Kidney (tissue), 14 donors: ENCODE results near the gene RAI1. TPM values are rescaled to one million over a fixed set of nuclear protein-coding genes. Genes with fewer than 3 reads are reported as not detected.

Experiments
- DNase-seq, 5 donors: peaks; one replicate each; pipeline ENCODE4 v3.0.0-alpha.2; 2013 to 2020
- FAIRE-seq: peaks from 2 replicates; lab custom pipeline; 2012; peaks lifted over from hg19 to GRCh38; lab: Jason Lieb, UNC
- H3K27ac ChIP-seq, 2 donors: one replicate each; pipeline ENCODE4 v1.7.0; 2013; ENCODE audit warnings: low read depth in 2 of 2, low read length in 2 of 2, inconsistent platforms in 1 of 2
- H3K27me3 ChIP-seq: one replicate; pipeline ENCODE4 v1.7.1; 2013; ENCODE audit warnings: low read length, inconsistent platforms; ENCODE audit not compliant: control insufficient read depth, insufficient read depth
- H3K36me3 ChIP-seq, 3 donors: one replicate each; pipeline versions ENCODE4 v1.7.0 to v1.7.1; 2013; ENCODE audit warnings: low read length in 3 of 3, control low read depth in 1 of 3, inconsistent platforms in 1 of 3; ENCODE audit not compliant: insufficient read depth in 3 of 3, control insufficient read depth in 2 of 3
- H3K4me1 ChIP-seq, 3 donors: one replicate each; pipeline versions ENCODE4 v1.7.0 to v1.7.1; 2013; ENCODE audit warnings: low read length in 3 of 3, inconsistent platforms in 1 of 3, low read depth in 1 of 3; ENCODE audit not compliant: control insufficient read depth in 2 of 3, insufficient read depth in 2 of 3
- H3K4me3 ChIP-seq, 3 donors: one replicate each; pipeline versions ENCODE4 v1.7.0 to v1.8.1; 2013; ENCODE audit warnings: low read length in 3 of 3, control low read depth in 1 of 3, inconsistent platforms in 1 of 3
- H3K9ac ChIP-seq, 3 donors: one replicate each; pipeline versions ENCODE4 v1.7.0 to v1.7.1; 2013; ENCODE audit warnings: low read length in 3 of 3, control low read depth in 1 of 3, inconsistent platforms in 1 of 3
- H3K9me3 ChIP-seq, 3 donors: one replicate each; pipeline versions ENCODE4 v1.7.0 to v1.7.1; 2013; ENCODE audit warnings: low read length in 3 of 3, control low read depth in 1 of 3, inconsistent platforms in 1 of 3; ENCODE audit not compliant: control insufficient read depth in 2 of 3, insufficient read depth in 1 of 3
- intact Hi-C: fragments of 100-400 bp; cut with DNase I; formaldehyde crosslinking; loops from one replicate; pipeline ENCODE4 v1.11.1; 2022
- polyA plus RNA-seq: library from polyadenylated mRNA; stranded (reverse); fragments of 350-450 nt; fragmentation: Illumina TruSeq; extraction: RNeasy Lipid Tissue Mini Kit (QIAGEN cat#74804); gene quantifications from one replicate; pipeline ENCODE4 v1.2.3, GENCODE V29; 2014; ENCODE audit warnings: low read depth, low replicate concordance; ENCODE audit not compliant: insufficient read depth
- total RNA-seq: library from RNA; stranded (reverse); fragmentation: NEBNext Ultra II Directional; extraction: Animal tissue kit (Norgen Biotek cat#: 25700); gene quantifications from one replicate; pipeline ENCODE4 v1.2.1, GENCODE V29; 2021
- TF ChIP-seq, protein P1 (sequence below): IDR thresholded peaks from 3 replicates; pipeline ENCODE4 v1.5.1; 2012; ENCODE audit warnings: mild to moderate bottlenecking, moderate library complexity, borderline replicate concordance; ENCODE audit not compliant: insufficient read depth; ENCODE audit errors: extremely low read depth
- donor health status: control.
- donor health status: control.
- donor health status: control.
- donor health status: control.
- donor health status: control.
- donor health status: DM: yes; HTN: yes; CAD: no.
- donor health status: Normal renal cell carcinoma (clear cell type).

The RAI1 gene
- total and polyA plus RNA-seq, 2 donors from 2014 or later: 6.7 to 50.5 TPM

DNA sequence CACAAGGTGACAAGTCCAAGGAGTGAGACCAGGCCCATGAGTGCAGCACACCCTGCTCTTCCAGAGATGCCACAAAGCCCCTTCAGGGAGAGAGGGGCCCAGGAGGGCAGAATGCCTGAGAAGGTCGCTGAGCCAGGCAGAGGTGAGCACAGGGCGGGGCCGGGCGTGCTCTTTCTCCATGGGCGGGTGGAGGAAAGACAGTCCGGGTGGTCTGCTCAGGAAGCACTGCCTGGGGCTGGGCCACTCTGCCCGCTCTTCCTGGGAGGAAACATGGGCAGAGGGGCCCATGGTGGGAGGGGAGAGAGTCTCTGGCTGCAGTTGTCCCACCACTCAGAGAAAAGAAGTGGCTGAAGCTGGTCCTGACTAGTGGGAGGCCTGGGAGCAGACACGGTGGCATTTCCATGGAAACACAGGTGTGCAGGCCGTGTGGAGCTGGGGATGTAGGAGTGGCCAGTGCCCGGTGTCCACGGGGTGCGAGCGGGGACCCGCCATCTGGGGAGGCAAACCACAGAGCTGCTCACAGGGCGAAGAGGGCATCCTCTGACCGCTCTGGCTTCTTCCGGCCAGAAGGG, 165.9 kb downstream of the RAI1 start:
- H3K27ac ChIP-seq: no peak overlapping the region
- DNase-seq (peak in 4 of 5 donors; percentile 51 to 58 (median 54)), FAIRE-seq (no peak)
- H3K4me1 ChIP-seq: peaks cover 0 to 16% (median 10%) of the 10 kb centered on the region in 3 donors
- H3K27me3 ChIP-seq: no peaks in the 10 kb centered on the region
- no peaks in the 10 kb centered on the region for H3K9me3 ChIP-seq
- TF ChIP-seq, protein P1, sequence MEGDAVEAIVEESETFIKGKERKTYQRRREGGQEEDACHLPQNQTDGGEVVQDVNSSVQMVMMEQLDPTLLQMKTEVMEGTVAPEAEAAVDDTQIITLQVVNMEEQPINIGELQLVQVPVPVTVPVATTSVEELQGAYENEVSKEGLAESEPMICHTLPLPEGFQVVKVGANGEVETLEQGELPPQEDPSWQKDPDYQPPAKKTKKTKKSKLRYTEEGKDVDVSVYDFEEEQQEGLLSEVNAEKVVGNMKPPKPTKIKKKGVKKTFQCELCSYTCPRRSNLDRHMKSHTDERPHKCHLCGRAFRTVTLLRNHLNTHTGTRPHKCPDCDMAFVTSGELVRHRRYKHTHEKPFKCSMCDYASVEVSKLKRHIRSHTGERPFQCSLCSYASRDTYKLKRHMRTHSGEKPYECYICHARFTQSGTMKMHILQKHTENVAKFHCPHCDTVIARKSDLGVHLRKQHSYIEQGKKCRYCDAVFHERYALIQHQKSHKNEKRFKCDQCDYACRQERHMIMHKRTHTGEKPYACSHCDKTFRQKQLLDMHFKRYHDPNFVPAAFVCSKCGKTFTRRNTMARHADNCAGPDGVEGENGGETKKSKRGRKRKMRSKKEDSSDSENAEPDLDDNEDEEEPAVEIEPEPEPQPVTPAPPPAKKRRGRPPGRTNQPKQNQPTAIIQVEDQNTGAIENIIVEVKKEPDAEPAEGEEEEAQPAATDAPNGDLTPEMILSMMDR: no peak
- H3K9ac ChIP-seq: no peak overlapping the region
- H3K36me3 ChIP-seq: peaks cover 0 to 2% (median 0%) of the 10 kb centered on the region in 3 donors
- intact Hi-C loops: no loop called here
- H3K4me3 ChIP-seq: no peak overlapping the region

DNA sequence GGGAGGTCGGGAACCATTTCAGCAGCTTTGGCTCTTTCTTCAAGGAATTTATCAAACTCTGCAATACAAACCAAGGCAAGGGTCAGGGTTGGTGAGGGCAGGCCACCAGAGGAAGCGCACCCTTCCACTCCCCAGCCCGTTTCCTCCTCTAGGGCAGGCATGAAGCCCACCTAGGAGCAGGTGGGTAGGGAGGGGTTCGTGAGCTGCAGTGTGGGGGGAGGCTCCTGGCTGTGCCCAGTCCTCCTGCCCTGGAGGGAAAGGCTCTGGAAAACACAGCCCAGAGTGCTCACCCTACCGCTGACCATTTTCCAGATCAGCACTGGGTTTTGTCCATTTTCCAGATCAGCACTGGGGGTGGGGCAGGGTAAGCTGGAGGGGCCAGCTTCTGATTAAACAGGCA, 166.5 kb downstream of the RAI1 start:
- no peak for FAIRE-seq
- intact Hi-C loops: no loop called here

DNA sequence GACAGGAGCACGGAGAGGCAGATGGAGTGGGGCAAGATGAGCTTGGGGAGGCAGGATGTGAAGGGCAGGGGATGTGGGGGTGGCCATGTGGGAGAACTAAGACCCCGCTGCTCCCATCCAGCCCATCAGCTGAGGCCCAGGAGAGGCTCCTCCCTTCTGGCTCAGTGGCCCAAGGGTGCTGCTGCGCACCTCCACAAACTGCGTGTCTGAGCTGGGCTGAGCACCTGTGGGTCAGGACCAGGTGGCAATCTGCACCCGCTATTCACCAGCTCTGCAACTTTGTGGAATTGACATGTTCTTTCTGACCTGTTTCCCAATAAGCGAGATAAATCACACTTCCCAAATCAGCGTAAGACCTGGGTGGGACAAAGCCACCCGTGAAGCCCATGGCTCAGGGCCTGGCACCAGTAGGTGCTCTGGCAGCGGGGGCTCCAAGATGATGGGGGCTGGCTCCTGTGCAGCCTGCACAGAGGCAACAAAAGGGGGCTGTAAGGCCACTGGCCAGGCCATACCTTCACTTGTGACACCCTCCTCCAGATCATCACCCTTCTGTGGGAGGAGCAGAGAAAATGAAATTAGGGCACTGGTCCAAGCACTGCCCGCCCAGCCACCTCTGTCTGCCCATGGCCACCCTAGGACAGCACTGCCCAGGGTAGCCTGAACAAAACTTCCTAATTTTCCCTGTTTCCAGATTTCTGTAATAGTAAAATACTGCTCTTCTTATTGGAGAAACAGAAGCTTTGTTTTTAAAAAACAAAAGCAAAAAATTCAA, 167.2 kb downstream of the RAI1 start:
- no peak overlapping the region for H3K27ac ChIP-seq
- no peak for FAIRE-seq
- TF ChIP-seq, protein P1: no peak
- peaks cover 0 to 16% (median 9%) of the 10 kb centered on the region in 3 donors for H3K4me1 ChIP-seq
- intact Hi-C loops: no loop called here
- H3K9me3 ChIP-seq: no peaks in the 10 kb centered on the region
- H3K27me3 ChIP-seq: no peaks in the 10 kb centered on the region
- no peak overlapping the region for H3K4me3 ChIP-seq
- no peak overlapping the region for H3K9ac ChIP-seq
- H3K36me3 ChIP-seq: peaks cover 0 to 2% (median 0%) of the 10 kb centered on the region in 3 donors
- DNase-seq: peak in 1 of 5 donors; percentile 48

More for the DNA sequence above, 166.5 kb downstream of the RAI1 start:
- Histone ChIP-seq H3K4me3 (no peak overlapping the region), H3K9ac (no peak overlapping the region), H3K4me1 (peaks cover 0 to 16% (median 9%) of the 10 kb centered on the region in 3 donors), H3K27me3 (no peaks in the 10 kb centered on the region), H3K36me3 (peaks cover 0 to 2% (median 0%) of the 10 kb centered on the region in 3 donors), H3K27ac (no peak overlapping the region), H3K9me3 (no peaks in the 10 kb centered on the region)
- no peak for DNase-seq
- TF ChIP-seq, protein P1: no peak
